ENCODE results near the gene EXOSC7.

Gene EXOSC7

DNA sequence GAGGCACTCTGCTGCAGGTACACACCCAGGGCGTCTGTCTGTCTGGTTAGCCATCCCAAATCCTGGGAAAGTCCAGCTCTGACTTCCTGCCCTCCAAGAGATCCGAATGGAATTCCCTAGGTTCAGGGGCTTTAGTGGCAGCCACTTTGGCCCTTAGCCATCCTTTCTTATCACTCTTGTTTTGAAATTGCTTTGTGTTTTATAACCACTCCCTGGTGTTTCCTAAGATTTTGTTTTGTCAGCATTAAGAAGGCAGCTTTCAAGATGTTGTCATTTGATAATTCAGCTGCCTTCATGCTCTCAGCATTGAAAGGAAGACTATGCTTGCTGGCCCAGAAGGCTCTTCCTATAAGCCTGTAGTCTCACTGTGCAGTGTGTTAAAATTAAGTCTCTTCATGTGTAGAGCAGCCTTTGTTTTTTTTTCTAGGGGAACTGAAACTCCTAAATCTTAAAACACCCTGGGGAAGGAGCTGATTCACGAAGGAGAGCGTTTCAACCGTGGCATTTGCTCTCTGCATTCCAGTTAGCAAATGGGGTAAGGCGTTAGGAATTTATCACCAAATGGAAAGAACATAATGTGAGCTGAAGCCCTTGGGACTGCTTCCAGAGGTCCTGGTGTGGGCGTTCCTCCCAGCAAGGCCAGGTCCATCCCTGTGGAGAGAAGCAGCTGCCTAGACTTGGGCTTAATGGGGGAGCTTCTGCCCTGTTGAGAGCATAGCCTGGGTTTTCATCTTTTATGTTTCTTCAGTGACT, 35.9 kb downstream of the EXOSC7 start:
- no peak overlapping the region for H3K27ac ChIP-seq
- TF ChIP-seq, protein P1, sequence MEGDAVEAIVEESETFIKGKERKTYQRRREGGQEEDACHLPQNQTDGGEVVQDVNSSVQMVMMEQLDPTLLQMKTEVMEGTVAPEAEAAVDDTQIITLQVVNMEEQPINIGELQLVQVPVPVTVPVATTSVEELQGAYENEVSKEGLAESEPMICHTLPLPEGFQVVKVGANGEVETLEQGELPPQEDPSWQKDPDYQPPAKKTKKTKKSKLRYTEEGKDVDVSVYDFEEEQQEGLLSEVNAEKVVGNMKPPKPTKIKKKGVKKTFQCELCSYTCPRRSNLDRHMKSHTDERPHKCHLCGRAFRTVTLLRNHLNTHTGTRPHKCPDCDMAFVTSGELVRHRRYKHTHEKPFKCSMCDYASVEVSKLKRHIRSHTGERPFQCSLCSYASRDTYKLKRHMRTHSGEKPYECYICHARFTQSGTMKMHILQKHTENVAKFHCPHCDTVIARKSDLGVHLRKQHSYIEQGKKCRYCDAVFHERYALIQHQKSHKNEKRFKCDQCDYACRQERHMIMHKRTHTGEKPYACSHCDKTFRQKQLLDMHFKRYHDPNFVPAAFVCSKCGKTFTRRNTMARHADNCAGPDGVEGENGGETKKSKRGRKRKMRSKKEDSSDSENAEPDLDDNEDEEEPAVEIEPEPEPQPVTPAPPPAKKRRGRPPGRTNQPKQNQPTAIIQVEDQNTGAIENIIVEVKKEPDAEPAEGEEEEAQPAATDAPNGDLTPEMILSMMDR (conservative IDR thresholded peaks at IDR 0.05), result no peak
- TF ChIP-seq ZFX (IDR thresholded peaks at IDR 0.05), result no peak

DNA sequence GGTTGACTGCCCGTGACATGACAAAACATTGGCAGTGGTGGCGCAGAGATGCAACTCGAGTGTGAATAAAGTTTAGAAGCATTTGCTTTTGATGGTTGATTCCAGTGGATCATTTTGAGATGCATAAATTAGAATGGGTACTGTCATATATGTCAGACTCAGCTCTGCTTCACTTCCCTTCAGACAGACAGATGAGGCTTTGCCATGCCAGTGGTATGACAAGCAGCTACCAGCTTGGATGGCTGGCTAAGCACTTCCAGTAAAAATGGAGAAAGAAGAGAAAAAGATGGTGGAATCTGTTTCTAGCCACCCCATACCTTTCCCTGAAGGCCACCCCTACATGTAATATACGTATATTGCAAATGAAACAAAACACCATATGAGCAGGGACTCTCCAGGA, 36.5 kb downstream of the EXOSC7 start:
- no peak overlapping the region for H3K27ac ChIP-seq
- no peak for TF ChIP-seq ZFX (IDR thresholded peaks at IDR 0.05)
- TF ChIP-seq, protein P1 (conservative IDR thresholded peaks at IDR 0.05), result no peak

DNA sequence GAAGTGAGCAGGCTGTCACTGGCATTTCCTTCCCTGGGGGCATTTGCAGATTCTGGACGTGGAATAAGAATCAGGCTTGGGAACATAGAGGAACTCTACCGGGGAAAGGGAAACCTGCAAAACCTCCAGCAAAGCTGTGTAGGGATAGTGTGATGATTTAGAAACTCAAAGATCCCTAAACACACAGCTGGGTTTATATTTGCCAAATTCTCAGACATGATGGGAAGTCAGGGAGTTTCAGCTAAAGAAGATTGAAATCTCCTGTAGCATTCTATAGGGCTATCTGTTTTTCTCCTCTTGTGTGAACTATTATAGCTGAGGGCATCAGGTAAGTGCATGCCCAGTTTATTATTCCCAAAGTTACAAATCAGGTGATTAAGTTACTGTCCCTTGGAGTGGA, 40.9 kb downstream of the EXOSC7 start:
- H3K27ac ChIP-seq, result no peak overlapping the region
- no peak for TF ChIP-seq ZFX (IDR thresholded peaks at IDR 0.05)
- TF ChIP-seq, protein P1 (conservative IDR thresholded peaks at IDR 0.05), result no peak

DNA sequence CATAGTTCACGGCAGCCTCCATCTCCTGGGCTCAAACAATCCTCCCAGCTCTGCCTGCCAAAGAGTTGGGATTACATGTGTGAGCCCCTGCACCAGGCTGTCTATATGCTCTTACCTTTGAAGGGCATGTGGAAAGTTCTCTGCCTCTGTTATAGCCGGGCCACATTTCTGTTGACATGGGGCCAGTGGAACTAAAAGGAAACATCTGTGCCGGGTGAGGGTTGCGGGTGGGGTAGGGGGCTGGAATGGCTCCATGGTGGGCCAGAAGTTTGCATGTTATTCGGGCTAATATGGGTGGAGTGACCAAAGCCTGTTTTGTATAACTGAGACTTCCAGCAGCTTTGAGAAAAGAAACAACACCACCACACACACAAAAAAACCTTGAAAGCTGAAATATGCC, 41.8 kb downstream of the EXOSC7 start:
- no peak overlapping the region for H3K27ac ChIP-seq
- TF ChIP-seq ZFX (IDR thresholded peaks at IDR 0.05), result no peak
- TF ChIP-seq, protein P1 (conservative IDR thresholded peaks at IDR 0.05), result no peak

DNA sequence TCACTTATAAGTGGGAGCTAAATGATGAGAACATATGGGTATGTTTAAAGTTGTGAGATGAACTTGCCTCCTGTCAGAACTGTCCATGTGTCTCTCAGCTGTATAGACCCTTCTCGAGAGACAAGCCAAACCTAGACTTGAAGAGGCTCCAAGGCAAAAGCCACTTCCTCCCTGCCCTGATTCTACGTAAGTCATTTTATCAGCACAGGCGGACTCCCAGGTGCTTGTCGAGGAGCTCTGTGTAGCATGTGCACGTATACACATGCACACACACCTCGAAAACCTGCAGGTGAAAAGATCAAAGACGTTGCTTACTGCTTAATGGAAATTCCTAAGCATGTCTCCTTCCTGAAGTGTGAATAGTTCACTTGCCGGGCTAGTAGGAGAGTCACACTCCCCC, 44.5 kb downstream of the EXOSC7 start:
- TF ChIP-seq, protein P1 (conservative IDR thresholded peaks at IDR 0.05), result no peak
- no peak for TF ChIP-seq ZFX (IDR thresholded peaks at IDR 0.05)
- no peak overlapping the region for H3K27ac ChIP-seq

DNA sequence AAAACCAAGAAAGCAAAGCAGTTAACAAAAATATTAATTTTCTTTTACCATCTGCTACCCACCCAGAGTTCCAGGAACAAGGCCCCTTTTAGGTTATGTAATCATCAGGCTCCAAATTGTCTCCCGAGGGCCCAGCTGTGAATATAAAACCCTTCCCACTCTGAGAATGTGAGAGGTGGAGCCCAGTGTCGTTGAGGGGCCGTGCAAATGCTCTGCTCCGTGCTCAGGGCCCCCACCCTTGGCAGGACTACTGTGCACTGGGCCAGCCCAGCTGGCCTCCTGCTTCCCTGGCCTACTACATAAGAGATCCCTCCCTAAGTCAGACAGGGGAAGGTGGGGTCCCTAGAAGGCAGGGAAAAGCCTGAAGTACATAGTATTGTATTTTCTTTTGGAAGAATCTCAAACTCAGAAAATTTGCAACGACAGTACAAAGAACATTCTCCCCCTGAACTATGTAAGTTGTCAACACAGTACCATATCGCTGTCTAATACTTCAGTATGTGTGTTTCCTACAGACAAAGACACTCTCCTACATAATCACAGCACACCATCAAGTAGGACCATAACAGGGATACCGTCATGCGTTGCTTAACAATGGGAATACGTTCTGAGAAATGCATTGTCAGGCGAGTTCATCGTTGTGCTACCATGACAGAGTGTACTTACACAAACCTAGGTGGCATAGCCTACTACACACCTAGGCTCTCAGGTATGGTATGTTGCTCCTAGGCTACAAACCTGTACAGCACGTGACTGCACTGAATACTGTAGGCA, 45.7 kb downstream of the EXOSC7 start:
- H3K27ac ChIP-seq, result no peak overlapping the region
- no peak for TF ChIP-seq ZFX (IDR thresholded peaks at IDR 0.05)
- TF ChIP-seq, protein P1 (conservative IDR thresholded peaks at IDR 0.05), result no peak

DNA sequence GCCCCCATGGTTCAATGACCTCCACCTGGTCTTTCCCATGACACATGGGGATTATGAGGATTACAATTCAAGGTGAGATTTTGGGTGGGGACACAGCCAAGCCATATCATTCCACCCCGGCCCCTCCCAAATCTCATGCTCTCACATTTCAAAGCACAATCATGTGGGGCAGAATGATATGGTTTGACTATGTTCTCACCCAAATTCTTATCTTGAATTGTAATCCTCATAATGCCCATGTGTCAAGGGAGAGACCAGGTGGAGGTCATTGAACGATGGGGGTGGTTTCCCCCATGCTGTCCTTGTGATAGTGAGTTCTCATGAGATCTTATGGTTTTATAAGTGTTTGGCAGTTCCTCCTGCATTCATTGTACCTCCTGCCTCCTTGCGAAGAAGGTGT, 47.6 kb downstream of the EXOSC7 start:
- no peak overlapping the region for H3K27ac ChIP-seq
- TF ChIP-seq ZFX (IDR thresholded peaks at IDR 0.05), result no peak
- TF ChIP-seq, protein P1 (conservative IDR thresholded peaks at IDR 0.05), result no peak
